H1 (cell line): ENCODE data around the gene BBIP1. TPM values are rescaled to one million over a fixed set of nuclear protein-coding genes. Genes with fewer than 3 reads are reported as not detected.

Experiments used
- CREB1 ChIP-seq: IDR thresholded peaks from 2 replicates; pipeline ENCODE4 v1.6.1; 2012; ENCODE audit warnings: inconsistent platforms
- polyA plus RNA-seq, 7 experiments: library from polyadenylated mRNA; depleted of rRNA in 3 of 7; stranded (reverse) in 5 of 7; unstranded in 2 of 7; fragments of >200 nt in 5 of 7; fragments of 200-250 nt in 2 of 7; gene quantifications; 1 replicate in 5 of 7; 2 replicates in 1 of 7; 4 replicates in 1 of 7; pipeline versions ENCODE4 v1.2.1 to v1.2.3, GENCODE V29; 2011 to 2013; ENCODE audit warnings: missing spikeins in 2 of 7, mixed read lengths in 2 of 7
- total RNA-seq: library from RNA; stranded (reverse); fragmentation: NEBNext Ultra II Directional; extraction: Animal tissue kit (Norgen Biotek cat#: 25700); gene quantifications from 2 replicates; pipeline ENCODE4 v1.2.1, GENCODE V29; 2021

Gene BBIP1
- total and polyA plus RNA-seq, 2 of the 8 experiments (the other 6 are each of a cell fraction or from before 2014, with no cell fraction given) = 8.8 to 19.6 TPM

DNA sequence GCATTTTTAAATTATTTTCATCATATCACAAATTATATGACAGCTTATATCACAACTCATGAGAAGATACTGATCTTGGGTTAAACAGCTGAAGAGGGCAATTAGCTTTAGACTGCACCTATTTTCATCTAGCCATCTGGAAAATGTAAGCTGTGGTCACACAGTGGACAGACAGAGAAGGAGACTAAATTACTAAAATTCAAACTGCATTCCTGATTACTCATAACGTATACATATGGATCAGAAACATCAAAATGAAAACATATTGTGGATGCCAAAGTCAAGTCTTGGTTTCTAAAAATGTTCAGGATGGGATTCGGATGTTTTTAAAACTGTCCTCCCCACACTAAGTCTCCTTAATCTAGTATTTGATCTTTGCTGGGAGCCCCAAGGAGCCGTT lies 6.6 kb downstream of the BBIP1 start (continued):
- TF ChIP-seq CREB1 = no peak
- TF ChIP-seq, all 59 proteins: peak for 0
